ENCODE data around the gene CRB3.
"Not testable (repeated sequence)": the region's sequence is repeated elsewhere in the genome, so short reads cannot be mapped to it uniquely, and the experiment has no call there.

Gene CRB3

GRCh38 chr19:6498294-6499036 is 34.4 kb downstream of the CRB3 start:
- no peak for DNase-seq

DNA sequence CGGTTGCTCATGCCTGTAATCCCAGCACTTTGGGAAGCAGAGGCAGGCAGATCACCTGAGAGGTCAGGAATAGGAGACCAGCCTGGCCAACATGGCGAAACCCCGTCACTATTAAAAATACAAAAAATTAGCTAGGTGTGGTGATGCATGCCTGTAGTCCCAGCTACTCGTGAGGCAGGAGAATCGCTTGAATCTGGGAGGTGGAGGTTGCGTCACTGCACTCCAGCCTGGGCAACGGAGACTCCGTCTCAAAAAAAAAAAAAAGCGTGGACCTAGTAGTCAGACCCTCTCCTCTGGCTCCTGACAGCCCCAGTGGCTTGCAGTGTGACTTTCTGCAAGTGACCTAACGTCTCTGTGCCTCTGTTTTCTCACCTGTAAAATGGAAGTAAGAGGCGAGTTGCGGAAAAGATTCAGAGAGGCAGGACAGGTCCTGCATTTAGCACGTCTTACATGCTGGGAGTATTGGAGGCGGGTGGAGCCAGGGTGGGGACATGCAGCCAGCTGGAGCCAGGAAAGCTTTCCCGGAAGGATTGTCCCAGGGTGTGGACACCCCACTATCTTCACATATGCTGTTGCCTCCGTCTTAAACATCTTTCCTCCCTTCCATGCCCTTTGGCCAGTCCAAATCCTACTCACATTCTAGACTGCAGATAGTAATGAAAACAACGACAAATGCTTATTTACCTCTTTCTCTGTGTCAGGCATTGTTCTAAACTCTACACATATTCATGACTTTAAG is 35.1 kb downstream of the CRB3 start:
- no peak for DNase-seq

DNA sequence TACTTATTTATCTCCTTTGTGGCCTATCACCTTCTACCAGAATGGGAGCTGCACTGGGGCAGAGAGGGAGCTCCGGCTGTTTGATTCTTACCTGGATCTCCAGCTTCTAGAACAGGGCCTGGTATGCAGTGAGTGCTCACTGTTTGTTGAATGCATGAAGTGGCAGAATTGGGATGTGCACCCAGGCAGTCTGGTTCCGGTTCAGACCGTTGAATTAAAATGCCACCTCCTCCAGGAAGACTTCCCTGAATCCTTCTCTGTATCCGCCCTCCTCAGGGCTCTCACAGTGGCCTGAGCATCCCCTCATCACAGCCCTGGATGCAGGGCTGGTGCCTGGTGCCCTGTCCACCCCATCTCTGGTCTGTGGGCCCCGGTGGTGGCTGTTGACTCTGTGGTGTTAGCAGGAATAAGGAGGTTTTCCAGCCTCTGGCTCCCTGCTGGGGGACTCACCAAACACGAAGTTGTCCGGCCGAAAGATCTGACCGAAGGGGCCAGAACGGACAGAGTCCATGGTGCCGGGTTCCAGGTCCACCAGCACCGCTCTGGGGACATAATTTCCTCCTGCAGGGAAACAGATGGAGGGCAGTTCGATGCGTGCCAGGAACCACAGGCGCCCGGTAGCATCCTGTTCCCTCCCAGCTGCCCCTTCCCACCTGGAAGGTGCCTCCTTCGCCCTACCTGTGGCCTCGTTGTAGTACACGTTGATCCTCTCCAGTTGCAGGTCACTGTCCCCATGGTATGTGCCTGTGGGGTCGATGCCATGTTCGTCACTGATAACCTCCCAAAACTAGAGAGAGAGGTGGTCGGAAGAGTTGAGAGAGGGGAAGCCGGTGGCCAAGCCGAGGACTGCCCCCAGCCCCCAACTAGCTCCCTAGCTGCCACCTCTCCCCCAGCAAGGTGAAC is 37.0 kb downstream of the CRB3 start:
- DNase-seq = no peak

DNA sequence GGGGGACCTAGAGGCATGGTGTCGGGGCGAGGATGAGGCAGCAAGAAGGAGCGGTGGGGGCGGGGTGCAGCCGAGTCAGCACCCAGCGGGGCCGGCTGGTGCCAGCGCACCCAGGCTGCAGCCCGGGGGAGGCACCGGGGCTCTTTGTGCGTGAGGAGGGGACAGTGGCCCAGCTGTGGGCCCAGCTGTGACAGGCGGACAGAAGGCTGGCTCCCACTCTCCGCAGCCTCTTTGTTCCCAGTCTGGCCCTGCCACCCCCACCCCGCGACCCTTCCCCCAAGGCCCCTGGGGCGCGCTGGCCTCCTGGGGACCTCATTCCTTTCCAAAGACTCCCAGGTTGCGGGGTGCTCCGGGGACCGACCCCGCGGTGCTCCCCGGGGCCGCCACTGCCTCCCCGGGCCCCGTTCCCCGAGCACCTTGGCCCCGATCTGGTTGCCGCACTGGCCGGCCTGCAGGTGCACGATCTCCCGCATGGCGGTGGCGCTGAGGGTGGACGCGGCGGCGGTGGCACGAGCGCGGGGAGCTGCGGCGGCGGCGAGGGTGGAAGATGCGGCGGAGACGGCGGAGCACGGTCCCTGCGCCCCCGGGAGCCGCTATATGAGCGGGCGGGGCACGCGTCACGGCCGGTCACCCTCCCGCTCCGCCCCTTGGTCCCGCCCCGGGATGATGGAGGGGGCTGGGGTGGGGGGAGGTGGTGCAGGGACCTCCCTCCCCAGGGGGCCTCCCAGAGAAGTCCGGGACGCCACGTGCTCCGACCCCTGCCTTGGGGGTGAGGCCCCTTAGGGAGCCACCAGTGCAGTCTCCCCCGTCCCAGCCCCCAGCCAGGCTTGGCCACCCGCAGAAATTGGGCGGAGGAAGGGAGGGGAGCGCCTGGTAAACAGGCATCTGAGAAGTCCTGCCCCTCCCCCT is 37.9 kb downstream of the CRB3 start, which contains the start of gene TUBB4A:
Gene TUBB4A, minus strand, starts transcription at position 570 of the 909 bp plus-strand sequence. Its CDS starts 97 bp downstream, at position 473.
- DNase-seq = peak; percentile 53

GRCh38 chr19:6503407-6504201 is 39.5 kb downstream of the CRB3 start:
- DNase-seq = no peak

DNA sequence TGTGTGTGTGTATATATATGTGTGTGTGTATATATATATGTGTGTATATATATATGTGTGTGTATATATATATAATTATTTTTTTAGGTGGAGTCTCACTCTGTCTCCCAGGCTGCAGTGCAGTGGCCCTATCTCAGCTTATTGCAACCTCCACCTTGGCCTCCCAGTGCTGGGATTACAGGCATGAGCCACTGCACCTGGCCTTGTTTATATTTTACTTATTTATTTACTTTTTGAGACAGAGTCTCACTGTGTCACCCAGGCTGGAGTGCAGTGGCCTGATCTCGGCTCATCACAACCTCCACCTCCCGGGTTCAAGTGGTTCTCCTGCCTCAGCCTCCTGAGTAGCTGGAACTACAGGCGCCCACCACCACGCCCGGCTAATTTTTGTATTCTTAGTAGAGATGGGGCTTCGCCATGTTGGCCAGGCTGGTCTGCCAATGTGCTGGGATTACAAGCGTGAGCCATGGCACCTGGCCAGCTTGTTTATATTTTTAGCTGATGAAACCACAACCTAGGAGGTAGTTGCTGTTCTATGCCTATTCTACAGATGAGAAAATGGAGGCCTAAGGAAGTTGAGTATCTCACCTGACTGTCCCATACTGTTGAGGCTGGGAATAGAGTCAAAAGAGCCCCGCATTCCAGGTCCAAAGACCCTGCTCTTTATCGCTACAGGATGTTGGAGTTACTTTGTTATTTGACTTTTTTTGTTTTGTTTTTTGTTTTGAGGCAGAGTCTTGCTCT is 44.1 kb downstream of the CRB3 start:
- not testable (repeated sequence) for DNase-seq

- no peak for DNase-seq
Observed at GRCh38 chr19:6509118-6509971, 45.3 kb downstream of the CRB3 start.

DNA sequence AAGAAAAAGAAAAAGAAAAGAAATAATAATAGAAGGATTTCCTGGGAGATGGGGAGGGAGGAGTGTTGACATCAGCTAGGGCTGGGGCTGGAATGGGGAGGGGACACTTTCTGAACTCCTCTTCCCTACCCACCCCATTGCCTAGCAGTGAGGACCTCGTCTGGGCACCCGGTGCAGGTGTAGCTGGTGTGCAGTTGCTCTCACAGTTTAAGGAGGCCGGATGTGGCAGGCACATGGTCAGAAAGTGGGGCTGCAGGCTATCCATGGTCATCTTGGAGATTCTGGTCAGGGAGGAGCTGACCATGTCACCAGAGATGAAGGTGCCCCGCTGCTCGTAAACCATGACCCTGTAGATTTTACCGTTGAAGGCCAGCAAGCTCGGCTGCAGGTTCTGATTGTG is 46.5 kb downstream of the CRB3 start:
- no peak for DNase-seq

- DNase-seq = no peak
Observed at GRCh38 chr19:6514089-6514488, 50.0 kb downstream of the CRB3 start.

GRCh38 chr19:6514926-6515544 is 51.0 kb downstream of the CRB3 start:
- DNase-seq = no peak

DNA sequence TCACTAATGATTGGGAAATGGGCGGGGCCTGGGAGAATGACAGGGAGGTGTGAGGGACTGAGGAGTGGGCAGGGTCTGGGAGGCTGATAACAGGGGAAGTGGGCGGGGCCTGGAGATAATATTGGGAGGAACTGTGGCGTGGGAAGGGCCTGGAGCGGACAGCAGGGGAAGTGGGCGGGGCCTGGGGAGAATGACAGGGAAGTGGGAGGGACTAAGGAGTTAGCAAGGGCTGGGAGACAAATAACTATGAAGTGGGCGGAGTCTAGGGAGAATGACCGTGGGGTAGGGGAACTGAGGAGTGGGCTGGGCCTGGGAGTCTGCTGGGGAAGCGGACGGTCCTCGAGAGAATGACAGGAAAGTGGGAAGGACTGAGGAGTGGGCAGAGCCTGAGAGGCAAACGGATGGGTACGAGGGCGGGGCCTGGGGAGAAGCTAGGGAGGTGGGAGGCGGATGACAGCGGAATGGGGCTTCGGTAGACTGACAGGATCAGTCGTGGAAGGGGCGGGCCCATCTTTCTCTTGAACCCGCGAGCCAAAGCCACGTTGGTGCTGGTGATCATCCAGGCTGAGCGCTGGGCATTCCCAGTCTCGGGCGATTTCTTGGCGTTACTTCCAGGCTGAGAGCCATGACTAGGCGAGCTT is 52.1 kb downstream of the CRB3 start:
- peak; percentile 85 for DNase-seq
